Stimulated activated CD4-positive, alpha-beta T cell treated with anti-CD3 and anti-CD28 coated beads, Interleukin-15, amount 100 ng/mL, for 24 hours (primary cell): ENCODE measurements around the gene ERAP2.
A peak's percentile ranks its signal among the peaks of the same experiment; 100 is the strongest.
"Not testable (repeated sequence)": the region's sequence is repeated elsewhere in the genome, so short reads cannot be mapped to it uniquely, and the experiment has no call there.

Experiments used
- DNase-seq: peaks from one replicate; pipeline ENCODE4 v3.0.0-alpha.2; 2020

ERAP2 gene

GRCh38 chr5:96901384-96901783 lies 25.1 kb downstream of the ERAP2 start:
- no peak for DNase-seq

DNA sequence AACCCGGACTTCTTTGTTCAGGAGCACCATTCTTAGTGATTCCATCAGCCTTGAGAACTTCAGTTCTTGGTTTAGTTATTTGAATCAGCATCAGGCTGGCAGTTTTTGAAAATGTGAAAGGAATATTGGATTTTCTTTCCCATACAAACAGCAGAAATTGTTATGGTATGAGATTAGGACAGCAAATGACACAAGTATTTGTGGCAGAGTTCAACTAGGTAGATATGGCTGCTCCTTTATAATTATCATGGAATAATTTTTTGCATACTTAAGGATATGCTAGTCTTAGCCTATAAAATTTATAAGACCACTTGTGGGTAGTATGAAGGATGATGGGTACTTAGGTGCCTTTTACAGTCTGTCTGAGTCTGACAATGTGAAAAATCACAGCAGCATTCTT lies 25.5 kb downstream of the ERAP2 start:
- no peak for DNase-seq

DNA sequence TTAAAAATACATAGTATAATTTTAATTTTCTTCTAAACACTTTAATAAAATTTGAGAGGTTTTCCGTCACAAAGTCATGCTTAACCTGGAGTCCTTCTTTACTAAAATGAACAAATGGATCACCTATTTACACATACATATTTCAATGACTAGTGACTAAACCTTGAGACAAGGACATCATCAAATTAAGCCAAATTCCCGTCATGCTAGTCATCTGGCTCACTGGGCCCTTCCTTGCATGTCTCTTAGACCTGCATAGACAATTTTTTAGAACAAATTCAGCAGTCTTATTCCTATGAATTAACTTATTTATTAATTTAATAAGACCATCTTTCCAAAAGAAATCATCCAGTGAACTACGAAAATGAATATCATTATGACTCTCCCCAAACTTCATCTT lies 26.6 kb downstream of the ERAP2 start:
- no peak for DNase-seq

DNA sequence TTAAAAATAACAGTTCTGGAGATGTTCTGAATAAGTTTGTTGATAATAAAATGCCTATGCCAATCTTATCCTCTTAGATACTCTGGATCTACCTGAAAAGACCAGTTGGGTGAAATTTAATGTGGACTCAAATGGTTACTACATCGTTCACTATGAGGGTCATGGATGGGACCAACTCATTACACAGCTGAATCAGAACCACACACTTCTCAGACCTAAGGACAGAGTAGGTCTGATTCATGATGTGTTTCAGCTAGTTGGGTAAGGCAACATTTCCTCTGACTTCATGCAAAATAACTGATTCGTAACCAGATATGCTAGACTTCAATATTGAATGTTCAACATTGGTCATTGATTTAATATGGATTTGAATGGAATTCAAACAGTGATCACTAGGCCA lies 27.0 kb downstream of the ERAP2 start:
- DNase-seq: no peak

DNA sequence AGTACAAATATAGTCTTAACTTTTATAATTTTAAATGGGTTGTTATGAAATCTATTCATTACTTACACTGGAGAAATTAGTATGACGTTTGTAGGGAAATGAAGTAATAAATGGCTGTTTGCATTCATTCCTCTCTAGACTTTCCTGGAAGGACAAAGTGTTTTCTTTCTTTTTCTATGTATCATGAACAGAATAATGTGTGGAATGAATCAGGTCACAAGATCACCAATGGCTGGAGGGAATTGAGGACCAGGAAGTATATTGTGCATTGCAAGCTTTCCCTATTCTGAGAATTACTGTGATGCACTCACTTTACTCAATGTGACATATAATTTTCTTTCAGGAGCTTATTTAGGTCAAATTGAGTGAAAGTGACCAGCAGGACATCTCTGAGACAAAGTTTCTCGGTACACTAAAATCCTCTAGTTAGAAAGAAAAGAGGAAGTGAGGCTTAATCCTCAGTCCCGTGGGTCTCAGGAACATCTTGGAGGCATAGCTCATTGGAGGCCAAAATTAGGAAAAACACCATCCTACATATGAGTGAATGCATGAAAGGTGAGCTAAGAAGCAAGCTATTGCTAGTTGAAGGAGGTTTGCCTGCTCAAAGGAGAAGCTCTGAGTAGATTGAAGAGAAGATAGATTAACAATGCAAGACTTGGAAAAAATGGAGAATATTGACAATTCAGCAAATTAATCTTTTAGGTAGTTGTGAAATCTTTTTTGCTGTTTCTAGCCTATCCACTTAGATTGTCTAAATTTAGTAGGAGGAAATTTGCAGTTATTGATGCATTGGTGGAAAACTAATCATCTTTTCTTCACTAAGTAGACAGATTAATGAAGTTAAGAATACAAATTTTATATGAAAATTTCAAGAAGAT lies 28.0 kb downstream of the ERAP2 start:
- no peak for DNase-seq

DNA sequence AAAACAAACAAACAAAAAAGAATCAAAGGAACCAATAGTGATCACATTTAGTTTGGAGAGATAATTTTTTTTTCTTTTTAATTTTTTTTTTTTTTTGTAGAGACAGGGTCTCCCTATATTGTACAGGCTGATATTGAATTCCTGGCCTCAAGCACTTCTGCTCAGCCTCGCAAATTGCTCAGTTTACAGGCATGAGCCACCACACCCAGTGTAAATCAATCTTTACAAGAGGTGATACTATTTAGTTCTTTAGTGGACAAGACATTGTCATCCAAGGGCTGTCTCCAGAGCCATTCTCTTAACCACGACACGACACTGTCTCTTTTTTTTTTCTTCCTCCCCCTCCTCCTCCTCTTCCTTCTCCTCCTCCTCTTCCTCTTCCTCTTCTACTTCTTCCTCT lies 29.6 kb downstream of the ERAP2 start:
- no peak for DNase-seq

- no peak for DNase-seq
Observed at GRCh38 chr5:96909003-96909402, 32.7 kb downstream of the ERAP2 start.

DNA sequence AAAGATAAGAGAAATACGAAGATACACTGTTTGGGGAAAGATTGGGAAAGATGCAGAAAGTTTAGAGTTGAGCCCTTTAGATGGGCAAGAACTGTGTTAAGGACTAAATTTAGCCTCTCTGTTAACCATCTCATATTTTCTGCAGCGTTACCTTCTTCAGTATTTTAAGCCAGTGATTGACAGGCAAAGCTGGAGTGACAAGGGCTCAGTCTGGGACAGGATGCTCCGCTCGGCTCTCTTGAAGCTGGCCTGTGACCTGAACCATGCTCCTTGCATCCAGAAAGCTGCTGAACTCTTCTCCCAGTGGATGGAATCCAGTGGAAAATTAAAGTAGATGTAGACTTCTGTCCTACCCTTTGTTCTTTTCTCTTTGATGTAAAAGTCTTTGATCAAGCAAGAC lies 33.1 kb downstream of the ERAP2 start:
- DNase-seq: no peak

- DNase-seq: no peak
Observed at GRCh38 chr5:96911139-96911538, 34.8 kb downstream of the ERAP2 start.

- DNase-seq: no peak
Observed at GRCh38 chr5:96913233-96913632, 36.9 kb downstream of the ERAP2 start.

GRCh38 chr5:96919754-96920197 lies 43.5 kb downstream of the ERAP2 start:
- peak; percentile 26 for DNase-seq

GRCh38 chr5:96920744-96921355 lies 44.5 kb downstream of the ERAP2 start:
- DNase-seq: no peak

- no peak for DNase-seq
Observed at GRCh38 chr5:96922499-96923244, 46.4 kb downstream of the ERAP2 start.

- no peak for DNase-seq
Observed at GRCh38 chr5:96924016-96924443, 47.7 kb downstream of the ERAP2 start.

GRCh38 chr5:96926276-96926675 lies 50.0 kb downstream of the ERAP2 start:
- DNase-seq: no peak

GRCh38 chr5:96927008-96927407 lies 50.7 kb downstream of the ERAP2 start:
- DNase-seq: no peak

DNA sequence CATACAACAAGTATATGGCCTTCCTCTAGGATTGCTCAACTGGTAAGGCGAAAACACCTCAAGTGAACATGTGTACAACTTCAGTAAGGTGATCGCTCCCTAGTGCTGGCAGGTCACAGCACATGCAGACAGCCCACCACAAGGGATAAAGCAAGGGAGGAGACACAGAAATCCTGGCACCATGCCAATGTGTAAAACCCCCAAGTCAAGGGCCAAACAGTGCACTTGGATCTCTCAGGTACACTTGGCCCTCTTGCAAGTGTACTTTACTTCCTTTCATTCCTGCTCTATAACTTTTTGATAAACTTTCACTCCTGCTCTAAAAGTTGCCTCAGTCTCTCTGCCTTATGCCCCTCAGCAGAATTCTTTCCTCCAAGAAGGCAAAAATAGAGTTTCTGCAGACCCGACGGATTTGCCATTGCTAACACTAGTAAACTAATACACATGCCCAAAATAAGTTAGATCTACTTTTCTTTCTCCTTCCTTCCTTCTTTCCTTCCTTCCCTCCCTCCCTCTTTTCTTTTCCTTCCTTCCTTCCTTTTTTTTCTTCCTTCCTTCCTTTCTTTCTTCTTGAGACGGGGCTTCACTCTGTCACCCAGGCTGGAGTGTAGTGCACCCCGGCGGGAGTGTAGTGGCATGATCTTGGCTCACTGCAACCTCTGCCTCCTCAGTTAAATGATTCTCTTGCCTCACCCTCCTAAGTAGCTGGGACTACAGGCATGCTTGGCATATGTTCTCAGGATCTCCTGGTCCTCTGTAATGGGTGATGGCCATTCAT lies 52.8 kb downstream of the ERAP2 start:
- no peak for DNase-seq

GRCh38 chr5:96930058-96930457 lies 53.8 kb downstream of the ERAP2 start:
- no peak for DNase-seq

DNA sequence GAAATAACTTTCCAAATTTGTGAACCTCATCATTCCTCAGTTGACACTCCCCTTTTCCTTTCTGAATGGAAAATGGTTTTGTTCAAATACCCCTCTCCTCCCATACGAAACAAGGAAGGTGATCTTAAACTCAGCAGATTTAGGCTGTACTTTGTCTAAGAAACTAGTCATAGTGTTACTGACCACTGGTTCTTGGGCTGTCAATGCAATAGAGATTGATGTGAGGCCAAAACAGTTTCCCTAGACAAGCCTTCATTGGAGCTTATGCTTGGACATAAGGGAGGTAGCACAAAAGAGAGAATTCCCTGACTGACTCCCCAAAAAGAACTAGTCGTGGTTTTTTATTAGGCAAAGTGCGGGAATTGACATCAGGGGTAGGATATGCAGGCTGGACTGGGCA lies 54.3 kb downstream of the ERAP2 start:
- DNase-seq: no peak

DNA sequence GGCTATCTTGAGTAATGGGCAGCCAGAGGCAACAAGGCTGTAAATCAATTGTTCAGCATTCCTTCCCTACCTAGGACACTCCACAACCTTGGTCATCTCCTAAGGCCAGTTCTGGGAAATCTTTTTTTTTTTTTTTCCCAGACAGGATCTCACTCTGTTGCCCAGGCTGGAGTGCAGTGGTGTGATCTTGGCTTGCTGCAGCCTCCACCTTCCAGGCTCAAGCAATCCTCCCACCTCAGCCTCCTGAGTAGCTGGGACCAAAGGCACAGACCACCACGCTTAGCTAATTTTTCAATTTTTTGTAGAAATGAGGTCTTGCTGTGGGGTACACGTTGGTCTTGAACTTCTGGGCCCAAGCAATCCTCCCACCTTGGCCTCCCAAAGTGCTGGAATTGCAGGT lies 54.7 kb downstream of the ERAP2 start:
- DNase-seq: not testable (repeated sequence)

DNA sequence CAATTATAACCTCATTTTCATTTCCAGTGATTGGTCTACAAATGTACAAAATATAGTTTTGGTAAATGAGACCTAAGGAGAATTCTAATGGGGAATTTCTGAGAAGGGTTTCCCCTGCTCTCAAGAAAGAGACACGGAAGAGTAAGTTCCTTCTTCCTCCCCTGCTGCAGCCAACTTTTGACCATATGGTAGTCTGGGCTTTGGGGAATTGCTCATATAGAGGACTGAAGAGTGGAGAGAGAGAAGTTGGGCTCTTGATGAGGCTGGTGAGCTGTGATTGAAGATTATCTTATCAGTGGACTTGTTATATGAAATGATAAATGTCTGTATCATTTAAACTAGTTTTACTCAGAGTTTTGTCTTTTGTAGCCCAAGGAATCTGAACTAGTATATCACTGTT lies 55.3 kb downstream of the ERAP2 start:
- DNase-seq: no peak

DNA sequence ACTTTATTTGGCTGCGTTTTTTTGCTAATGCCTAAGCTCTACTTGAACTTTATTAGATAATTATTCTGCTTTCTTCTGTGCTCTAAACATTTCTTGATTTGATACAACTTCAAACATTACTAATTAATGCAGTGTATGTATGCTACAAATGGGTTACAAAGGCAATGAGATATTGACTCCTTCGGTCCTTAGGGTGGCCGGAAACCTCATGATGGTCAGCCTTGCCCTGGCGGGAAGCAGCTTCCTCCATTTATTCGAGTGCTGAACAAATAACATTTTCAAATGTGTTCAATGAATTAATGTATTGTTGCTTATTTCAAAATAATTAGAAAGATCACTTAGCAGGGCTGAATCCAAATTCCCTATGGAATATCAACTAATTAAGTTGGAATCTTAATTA lies 55.7 kb downstream of the ERAP2 start:
- no peak for DNase-seq
